Measurements from ENCODE around the gene GBA2. TPM values are rescaled to one million over a fixed set of nuclear protein-coding genes. Genes with fewer than 3 reads are reported as not detected.
A peak's percentile ranks its signal among the peaks of the same experiment; 100 is the strongest.

GBA2 gene
- 158 and 196 TPM in 2 replicates for total RNA-seq
- polyA plus RNA-seq = 99.9 and 110 TPM in 2 replicates
- 57.3 and 62.9 TPM in 2 replicates for polyA plus RNA-seq (2011; cell fraction: cytosol; rRNA removed)
- 939 and 994 TPM in 2 replicates for polyA plus RNA-seq (2011; cell fraction: nucleus; rRNA removed)
- polyA plus RNA-seq (2012) = 58.1 and 93.8 TPM in 2 replicates
- 156 and 170 TPM in 2 replicates for polyA minus RNA-seq
- 13.1 TPM for polyA minus RNA-seq (2011; cell fraction: cytosol; rRNA and poly(A)+ RNA removed)
- 228 TPM in 2 replicates for polyA minus RNA-seq (2011; cell fraction: nucleus; rRNA and poly(A)+ RNA removed)
- Bru-seq, nascent RNA = percentile 81 among the genes with signal in this experiment
- percentile 95 among the genes with signal in this experiment for BruChase-seq, experiment 1, labeled RNA remaining after a 6-hour chase
- percentile 96 among the genes with signal in this experiment for BruChase-seq, experiment 2, labeled RNA remaining after a 2-hour chase
- long read RNA-seq, transcript GBA2-203 (17 exons, 3,611 nt) = major isoform, 51 of 187 reads
- long read RNA-seq, partial matches to known transcripts = 28 of 187 reads
- long read RNA-seq, other reads (novel, unspliced or antisense) = 104 of 187 reads

DNA sequence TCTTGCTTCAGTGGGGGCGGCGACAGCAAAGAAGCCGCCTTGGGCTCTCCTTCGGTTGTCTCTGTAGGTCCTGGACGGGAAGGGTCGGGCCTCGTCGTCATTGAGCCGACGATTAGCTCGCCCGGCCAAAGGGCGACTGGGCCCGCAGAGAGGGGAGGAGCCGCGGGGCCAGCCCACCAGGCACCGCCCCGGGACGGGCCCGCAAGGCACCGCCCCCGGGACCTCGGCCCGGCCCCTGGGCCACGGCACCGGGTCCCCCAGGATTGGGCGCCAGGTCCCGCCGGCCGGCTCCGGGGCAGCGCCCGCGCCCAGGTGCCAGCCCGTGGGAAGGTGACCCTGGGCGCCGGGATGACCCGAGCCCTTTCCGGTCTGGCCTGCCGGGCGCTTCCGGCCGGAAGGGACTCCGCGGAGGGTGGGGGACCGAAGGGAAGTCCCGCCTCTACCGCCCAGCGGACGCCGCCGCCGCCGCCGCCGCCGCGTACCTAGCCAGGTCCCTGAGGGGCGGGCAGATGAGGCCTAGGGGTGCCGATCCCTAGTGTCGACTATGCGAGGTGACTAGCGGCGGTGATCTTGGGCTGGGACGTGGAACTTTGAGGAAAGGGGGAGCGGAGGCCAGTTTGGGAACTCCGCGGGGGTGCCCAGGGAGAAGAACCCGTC lies at the start of gene GBA2, which contains the start of gene RGP1:
Gene GBA2 (minus strand): TSS at position 371 of the 657 bp plus-strand sequence. CDS start 524 bp downstream, outside the sequence.
Gene RGP1 (plus strand): TSS at position 430 of the 657 bp plus-strand sequence. CDS start 469 bp downstream, outside the sequence.
- Histone ChIP-seq H3K79me2 (ENCODE audit: control insufficient read depth, insufficient read depth, low read length) (peaks cover 55% of the 10 kb centered on the region), H3K9me1 (replicated peaks; ENCODE audit: control insufficient read depth, extremely low read depth, insufficient read depth, low read length) (no peaks in the 10 kb centered on the region), H3K36me3 (ENCODE audit: control insufficient read depth in 2 of 2, extremely low read depth in 1 of 2, insufficient read depth in 2 of 2, low read length in 2 of 2) (peaks cover 6 to 8% of the 10 kb centered on the region in 2 experiments), H3K4me3 (replicated peaks in 1 of 3; ENCODE audit: insufficient read depth in 1 of 3, low read depth in 1 of 3, low read length in 3 of 3) (peak within 1 kb of the TSS; percentile 66 to 99 (median 87)), H2AFZ (ENCODE audit: low read depth, low read length) (no peak within 1 kb of the TSS), H4K20me1 (replicated peaks; ENCODE audit: control insufficient read depth, extremely low read depth, insufficient read depth, low read length) (no peaks in the 10 kb centered on the region), H3K4me1 (ENCODE audit: control insufficient read depth, extremely low read depth, insufficient read depth, low read length) (peaks cover 69% of the 10 kb centered on the region), H3K4me2 (ENCODE audit: insufficient read depth, low read length) (peak within 1 kb of the TSS; percentile 98), H3K27me3 (ENCODE audit: control insufficient read depth in 2 of 2, insufficient read depth in 2 of 2, low read length in 2 of 2) (no peaks in the 10 kb centered on the region), H3K9me3 (replicated peaks; ENCODE audit: control insufficient read depth, insufficient read depth, low read length) (no peaks in the 10 kb centered on the region), H3K9ac (replicated peaks; ENCODE audit: extremely low read depth, insufficient read depth, low read length) (peak within 1 kb of the TSS; percentile 99), H3K27ac (ENCODE audit: insufficient read depth, low read depth, low read length) (peak within 1 kb of the TSS; percentile 84)
- no TSS peak for BruUV-seq (replicated peaks)
- DNase-seq (ENCODE audit: low read depth, low spot score) (peak; percentile 75), FAIRE-seq (peak; percentile 79)
- ChIA-PET CTCF (interaction anchor here (0.6 to 7.2 kb wide), 16 partner anchors 10 to 196 kb away, joined by 3 to 86 read pairs (median 11); partner anchors contain the start of genes CCDC107, CREB3, NPR2 and RMRP), POLR2A (interaction anchor here (0.6 to 1.5 kb wide), 6 partner anchors 10 to 55 kb away, joined by 3 to 9 read pairs (median 4); partner anchors contain the start of genes CREB3 and TLN1)
- peak; percentile 86 for TF ChIP-seq POLR2AphosphoS5 (IDR thresholded peaks at IDR 0.05; ENCODE audit: insufficient read depth, low read depth, low read length)
- TF ChIP-seq EZH2 (IDR thresholded peaks at IDR 0.05; ENCODE audit: borderline replicate concordance, low read depth, low read length, severe bottlenecking) = no peak
- TF ChIP-seq, protein P1, sequence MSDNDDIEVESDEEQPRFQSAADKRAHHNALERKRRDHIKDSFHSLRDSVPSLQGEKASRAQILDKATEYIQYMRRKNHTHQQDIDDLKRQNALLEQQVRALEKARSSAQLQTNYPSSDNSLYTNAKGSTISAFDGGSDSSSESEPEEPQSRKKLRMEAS (IDR thresholded peaks at IDR 0.05; ENCODE audit: insufficient read depth, insufficient read length) = no peak
- no peak for TF ChIP-seq MYC (IDR thresholded peaks at IDR 0.05; ENCODE audit: low read depth, low read length)
- TF ChIP-seq, protein P2, sequence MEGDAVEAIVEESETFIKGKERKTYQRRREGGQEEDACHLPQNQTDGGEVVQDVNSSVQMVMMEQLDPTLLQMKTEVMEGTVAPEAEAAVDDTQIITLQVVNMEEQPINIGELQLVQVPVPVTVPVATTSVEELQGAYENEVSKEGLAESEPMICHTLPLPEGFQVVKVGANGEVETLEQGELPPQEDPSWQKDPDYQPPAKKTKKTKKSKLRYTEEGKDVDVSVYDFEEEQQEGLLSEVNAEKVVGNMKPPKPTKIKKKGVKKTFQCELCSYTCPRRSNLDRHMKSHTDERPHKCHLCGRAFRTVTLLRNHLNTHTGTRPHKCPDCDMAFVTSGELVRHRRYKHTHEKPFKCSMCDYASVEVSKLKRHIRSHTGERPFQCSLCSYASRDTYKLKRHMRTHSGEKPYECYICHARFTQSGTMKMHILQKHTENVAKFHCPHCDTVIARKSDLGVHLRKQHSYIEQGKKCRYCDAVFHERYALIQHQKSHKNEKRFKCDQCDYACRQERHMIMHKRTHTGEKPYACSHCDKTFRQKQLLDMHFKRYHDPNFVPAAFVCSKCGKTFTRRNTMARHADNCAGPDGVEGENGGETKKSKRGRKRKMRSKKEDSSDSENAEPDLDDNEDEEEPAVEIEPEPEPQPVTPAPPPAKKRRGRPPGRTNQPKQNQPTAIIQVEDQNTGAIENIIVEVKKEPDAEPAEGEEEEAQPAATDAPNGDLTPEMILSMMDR (IDR thresholded peaks at IDR 0.05; ENCODE audit: extremely low read depth in 1 of 2, insufficient read depth in 1 of 2, low read depth in 1 of 2, low read length in 2 of 2) = no peak
- peak; percentile 72 for TF ChIP-seq POLR2A (IDR thresholded peaks at IDR 0.05; ENCODE audit: low read depth, low read length)
- intact Hi-C loops (cut with micrococcal nuclease) = loop anchor here (1.0 to 2.0 kb wide), 3 partner anchors 11 to 38 kb away; partner anchors contain the start of genes CREB3 and TLN1
- dilution Hi-C loops (cut with MboI; ENCODE audit: extremely low pct_ligation_motif_present, low sequenced_read_pairs) = no loop called here
